ENCODE results near the gene PEMT.
"Not testable (repeated sequence)": the region's sequence is repeated elsewhere in the genome, so short reads cannot be mapped to it uniquely, and the experiment has no call there.

Gene PEMT, protein sequence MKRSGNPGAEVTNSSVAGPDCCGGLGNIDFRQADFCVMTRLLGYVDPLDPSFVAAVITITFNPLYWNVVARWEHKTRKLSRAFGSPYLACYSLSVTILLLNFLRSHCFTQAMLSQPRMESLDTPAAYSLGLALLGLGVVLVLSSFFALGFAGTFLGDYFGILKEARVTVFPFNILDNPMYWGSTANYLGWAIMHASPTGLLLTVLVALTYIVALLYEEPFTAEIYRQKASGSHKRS

DNA sequence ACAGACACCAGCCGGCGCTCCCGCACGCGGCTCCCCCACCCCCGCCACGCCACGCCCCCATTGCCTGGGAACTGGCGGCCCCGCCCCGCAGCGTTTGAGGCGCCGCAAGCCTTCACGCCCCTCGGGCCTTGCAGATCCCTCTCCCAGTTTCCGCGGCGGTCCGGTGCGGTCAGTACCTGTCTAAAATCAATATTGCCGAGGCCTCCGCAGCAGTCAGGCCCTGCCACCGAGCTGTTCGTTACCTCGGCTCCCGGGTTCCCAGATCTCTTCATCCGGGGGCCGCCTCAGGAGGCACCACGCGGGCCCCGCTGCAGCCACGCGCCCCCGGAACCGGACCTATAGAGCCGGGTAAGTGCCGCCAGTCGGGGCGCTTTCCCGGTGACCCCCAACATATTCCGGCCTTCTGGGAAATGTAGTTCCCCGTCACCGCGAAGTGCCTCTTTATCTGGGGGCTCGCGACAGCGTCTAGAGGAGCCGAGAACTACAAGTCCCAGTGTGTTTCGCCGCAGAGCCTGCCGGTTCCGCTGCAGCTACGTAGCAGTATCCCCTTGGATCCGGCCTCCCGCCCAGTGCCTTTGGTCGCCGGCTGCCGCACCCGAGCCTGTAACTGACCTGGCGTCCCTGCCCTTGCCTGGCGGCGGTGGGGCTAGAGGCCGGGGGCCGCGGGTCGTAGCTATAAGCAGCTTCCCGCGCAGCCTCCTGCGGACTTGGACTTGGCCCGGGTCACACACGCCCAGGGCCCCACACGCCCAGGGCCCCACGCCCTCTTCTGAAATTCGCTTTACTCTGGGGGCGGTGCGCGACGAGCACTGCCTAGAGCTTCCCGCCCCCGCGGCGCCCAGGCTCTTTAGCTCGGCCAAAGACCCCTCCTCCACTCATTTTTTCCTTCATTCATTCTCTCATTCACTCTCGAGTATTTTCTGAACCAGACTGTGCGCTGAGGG lies at the start of gene PEMT:
PEMT (minus strand) TSS at position 354 of the 944 bp plus-strand sequence; CDS start at position 272, 82 bp downstream.
- DNase-seq (ENCODE audit: low spot score), result peak; percentile 93

DNA sequence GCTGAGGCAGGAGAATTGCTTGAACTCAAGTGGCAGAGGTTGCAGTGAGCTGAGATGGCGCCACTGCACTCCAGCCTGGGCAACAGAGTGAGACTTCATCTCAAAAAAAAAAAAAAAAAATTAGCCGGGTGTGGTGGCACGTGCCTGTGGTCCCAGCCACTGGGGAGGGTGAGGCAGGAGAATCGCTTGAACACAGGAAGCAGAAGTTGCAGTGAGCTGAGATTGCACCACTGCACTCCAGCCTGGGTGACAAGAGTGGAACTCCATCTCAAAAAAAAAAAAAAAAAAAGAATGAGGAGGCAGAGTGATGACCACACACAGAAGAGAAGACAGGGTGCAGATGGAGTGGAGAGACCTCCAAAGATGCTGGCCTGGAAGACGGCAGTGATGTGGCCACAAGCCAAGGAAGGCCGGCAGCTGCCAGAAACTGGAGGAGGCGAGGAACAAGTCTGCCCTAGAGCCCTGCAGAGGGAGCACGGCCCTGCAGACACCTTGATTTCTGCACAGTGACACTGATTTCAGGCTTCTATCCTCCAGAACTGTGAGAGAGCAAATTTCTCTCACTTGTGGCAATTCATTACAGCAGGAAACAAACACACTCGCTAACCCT lies 48.3 kb upstream of the PEMT start:
- DNase-seq (ENCODE audit: low spot score), result not testable (repeated sequence)

DNA sequence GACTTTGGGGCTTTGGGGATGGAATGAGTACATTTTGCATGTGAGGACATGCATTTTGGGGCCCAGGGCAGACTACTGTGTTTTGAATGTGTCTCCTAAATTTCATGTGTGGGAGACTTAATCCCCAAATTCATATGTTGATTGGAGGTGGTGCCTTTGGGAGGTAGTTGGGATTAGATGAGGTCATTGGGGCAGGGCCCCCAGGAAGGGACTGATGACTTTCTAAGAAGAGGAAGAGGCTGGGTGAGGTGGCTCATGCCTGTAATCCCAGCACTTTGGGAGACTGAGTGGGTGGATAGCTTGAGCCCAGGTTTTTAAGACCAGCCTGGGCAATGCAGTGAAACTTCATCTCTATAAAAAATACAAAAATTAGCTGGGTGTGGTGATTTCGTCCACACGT lies 47.0 kb upstream of the PEMT start:
- DNase-seq (ENCODE audit: low spot score), result no peak

- DNase-seq (ENCODE audit: low spot score), result no peak
Observed at GRCh38 chr17:17636272-17636885, 44.9 kb upstream of the PEMT start.

DNA sequence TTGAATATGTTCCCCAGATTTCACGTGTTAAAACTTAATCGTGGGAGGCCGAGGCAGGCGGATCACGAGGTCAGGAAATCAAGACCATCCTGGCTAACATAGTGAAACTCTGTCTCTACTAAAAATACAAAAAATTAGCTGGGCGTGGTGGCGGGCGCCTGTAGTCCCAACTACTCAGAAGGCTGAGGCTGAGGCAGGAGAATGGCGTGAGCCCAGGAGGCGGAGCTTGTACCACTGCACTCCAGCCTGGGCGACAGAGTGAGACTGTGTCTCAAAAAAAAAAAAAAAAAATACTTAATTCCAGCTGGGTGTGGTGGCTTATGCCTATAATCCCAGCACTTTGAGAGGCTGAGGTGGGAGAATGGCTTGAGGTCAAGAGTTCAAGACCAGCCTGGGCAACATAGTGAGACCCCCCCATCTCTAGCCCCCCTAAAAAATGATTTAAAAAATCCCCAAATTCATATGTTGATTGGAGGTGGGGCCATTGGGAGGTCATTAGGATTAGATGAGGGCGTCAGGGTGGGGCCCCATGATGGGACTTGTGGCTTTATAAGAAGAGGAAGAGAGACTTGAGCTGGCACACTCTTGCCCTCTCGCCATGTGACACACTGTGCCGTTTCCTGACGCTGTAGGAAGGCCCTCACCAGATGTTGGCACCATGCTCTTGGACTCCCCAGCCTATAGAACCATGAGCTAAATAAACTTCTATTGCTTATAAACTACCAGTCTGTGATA lies 44.2 kb upstream of the PEMT start:
- not testable (repeated sequence) for DNase-seq (ENCODE audit: low spot score)

- no peak for DNase-seq (ENCODE audit: low spot score)
Observed at GRCh38 chr17:17635126-17635525, 43.6 kb upstream of the PEMT start.

DNA sequence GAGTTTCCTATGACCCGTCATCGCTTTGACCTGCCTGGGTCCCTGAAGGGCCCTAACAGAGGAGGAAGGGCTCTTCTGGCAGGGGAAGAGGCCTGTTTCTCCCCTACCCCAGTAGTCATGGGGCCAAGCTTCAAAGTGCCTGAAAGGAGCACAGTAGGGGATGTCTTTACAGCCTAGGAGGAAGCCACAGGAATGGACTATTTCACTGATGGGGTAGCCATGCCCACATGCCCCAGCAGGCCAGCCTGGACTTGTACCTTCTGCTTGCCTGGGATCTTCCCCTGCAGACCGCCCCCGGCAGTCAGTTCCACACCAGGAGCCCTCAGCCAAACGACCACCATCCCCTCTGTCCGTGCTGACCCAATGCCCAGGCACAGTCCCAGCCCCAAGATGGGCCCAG lies 41.8 kb upstream of the PEMT start:
- no peak for DNase-seq (ENCODE audit: low spot score)

DNA sequence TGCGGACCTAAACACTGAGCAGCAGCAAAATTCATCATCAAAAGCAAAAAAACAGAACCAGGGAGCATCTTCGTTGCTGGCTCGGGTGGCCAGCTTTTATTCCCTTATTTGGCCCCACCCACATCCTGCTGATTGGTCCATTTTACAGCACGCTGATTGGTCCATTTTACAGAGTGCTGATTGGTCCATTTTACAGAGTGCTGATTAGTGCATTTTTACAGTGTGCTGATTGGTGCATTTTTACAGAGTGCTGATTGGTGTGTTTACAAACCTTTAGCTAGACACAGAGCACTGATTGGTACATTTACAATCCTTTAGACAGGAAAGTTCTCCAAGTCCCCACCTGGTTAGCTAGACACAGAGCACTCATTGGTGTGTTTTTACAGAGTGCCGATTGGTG lies 41.2 kb upstream of the PEMT start:
- DNase-seq (ENCODE audit: low spot score), result peak; percentile 47

DNA sequence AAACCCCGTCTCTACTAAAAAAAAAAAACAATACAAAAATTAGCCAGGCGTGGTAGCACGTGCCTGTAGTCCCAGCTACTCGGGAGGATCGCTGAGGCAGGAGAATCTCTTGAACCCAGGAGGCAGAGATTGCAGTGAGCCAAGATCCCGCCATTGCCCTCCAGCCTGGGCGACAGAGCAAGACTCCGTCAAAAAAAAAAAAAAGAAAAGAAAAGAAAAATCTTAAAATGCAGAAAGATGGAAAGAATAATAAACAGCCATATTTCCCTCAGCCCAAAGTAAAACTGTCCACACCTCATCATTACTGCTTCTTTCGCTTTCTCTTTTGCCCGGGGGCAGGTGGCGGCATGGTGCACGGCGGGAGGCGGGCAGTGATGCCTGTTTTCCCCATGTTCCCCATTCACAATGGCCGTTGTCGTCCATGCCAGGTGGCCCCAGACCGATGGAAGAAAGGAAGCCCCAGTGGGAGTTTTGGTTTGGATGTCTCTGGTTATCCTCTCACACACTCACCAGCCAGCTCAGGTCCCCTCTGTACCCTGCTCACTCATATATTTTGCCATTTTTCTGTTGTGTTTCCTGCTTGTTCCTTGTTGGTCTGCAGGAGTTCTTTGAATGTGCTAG lies 37.0 kb upstream of the PEMT start:
- DNase-seq (ENCODE audit: low spot score), result peak; percentile 37

GRCh38 chr17:17626840-17627239 lies 35.3 kb upstream of the PEMT start:
- no peak for DNase-seq (ENCODE audit: low spot score)

DNA sequence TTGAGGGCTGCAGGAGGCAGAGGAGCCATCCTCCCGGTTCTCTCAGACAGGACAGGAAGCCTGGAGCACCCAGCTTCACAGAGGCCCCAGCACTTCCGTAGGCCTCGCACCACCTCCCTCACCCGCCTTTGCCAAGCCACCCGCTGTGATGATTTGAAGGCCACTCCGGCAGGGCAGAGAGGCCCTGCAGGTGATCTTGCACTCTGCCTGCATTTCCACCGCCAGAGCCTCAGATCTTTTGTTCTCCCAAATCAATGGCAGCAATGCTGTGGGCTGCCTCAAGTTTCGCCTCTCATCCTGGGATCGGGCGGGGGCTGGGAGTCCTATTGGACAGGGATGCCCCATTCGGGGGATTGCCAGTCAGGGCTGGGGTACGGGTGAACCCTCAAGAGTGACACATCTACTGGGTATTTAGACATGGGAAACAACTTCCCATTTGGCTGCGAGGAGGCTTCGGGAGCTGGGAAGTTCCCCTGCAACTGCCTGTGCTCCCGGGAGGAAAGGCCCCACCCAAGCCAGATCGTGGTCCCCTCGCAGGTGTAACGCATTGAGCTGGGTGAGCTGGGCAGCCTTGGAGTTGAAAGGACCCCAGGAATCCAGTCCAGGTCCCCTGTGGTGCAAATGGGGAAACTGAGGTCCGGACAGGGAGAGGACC lies 34.8 kb upstream of the PEMT start:
- no peak for DNase-seq (ENCODE audit: low spot score)

DNA sequence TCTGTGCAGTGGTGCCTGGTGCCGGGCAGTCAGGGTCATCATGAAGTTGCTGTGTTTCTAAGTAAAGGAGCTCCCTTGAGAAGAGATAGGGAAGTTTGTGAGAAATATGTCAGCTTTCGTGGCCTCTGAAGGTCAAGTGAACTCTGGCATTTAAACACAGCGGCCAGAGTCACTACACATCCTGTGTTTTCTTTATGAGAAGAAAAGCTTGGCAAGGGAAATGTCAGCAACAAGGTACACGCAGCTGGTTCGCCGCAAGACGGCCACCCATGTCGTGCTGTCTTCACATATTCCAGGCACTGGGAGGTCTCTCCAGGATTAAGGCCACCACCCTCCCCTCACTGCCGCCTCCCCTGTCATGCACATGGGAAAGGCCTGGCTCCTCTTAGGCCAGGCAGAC lies 33.2 kb upstream of the PEMT start:
- no peak for DNase-seq (ENCODE audit: low spot score)

DNA sequence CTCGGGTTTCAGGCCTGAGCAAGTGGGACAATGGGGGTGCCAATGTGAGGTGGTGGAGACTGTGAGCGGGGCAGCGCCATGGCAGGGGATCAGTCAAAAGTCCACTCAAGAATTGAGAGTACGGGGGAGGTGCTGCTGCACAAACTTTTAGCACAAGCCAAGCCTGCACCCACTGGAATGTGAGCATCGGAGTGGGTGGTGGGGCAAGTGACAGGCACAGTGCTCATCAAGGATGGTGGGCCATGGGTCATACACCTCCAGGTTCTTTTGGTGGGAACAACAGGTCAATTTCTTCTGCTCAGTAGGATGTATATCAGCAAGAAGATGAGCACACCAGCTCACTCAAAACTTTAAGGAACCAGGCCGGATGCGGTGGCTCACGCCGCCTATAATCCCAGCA lies 32.4 kb upstream of the PEMT start:
- DNase-seq (ENCODE audit: low spot score), result no peak

DNA sequence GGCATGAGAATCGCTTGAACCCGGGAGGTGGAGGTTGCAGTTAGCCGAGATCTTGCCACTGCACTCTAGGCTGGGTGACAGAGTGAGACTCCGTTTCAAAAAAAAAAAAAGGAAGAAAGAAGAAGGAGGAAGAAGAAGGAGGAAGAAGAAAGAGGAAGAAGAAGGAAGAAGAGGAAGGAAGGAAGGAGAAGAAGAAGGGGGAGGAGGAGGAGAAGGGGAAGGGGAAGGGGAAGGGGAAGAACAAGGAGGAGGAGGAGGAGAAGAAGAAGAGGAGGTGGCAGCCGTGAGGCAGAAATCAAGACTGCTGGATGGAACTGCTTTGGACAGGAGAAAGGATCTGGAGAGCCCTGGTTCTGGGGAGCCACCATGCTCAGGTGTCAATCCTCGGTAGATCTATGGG lies 29.7 kb upstream of the PEMT start:
- DNase-seq (ENCODE audit: low spot score), result no peak

DNA sequence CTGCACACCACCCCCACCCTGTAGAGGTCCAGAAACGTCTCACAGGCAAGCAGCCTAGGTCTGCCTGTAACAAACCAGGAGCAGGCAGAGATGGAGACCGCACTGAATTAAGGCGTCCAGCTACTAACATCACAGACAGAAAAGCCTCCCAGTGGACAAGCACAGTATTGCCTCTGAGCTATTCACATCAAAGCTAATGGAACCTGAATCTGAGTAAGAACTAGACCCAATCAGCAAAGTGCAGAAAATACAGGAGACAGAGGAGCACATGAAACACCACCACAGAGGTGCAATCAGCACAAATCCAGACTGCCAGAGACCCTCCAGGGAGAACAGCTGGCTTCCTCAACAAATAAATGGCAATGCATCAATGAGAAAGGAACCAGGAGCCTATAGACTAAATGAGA lies 22.2 kb upstream of the PEMT start:
- DNase-seq (ENCODE audit: low spot score), result peak; percentile 71

- DNase-seq (ENCODE audit: low spot score), result no peak
Observed at GRCh38 chr17:17612085-17613022, 20.8 kb upstream of the PEMT start.

GRCh38 chr17:17609121-17609520 lies 17.6 kb upstream of the PEMT start:
- DNase-seq (ENCODE audit: low spot score), result no peak

- DNase-seq (ENCODE audit: low spot score), result no peak
Observed at GRCh38 chr17:17606416-17607000, 15.0 kb upstream of the PEMT start.

- DNase-seq (ENCODE audit: low spot score), result no peak
Observed at GRCh38 chr17:17605729-17606088, 14.2 kb upstream of the PEMT start.
